ENCODE measurements around the gene RPL35. TPM values are rescaled to one million over a fixed set of nuclear protein-coding genes. Genes with fewer than 3 reads are reported as not detected.

RPL35 gene
- 1,878 and 1,905 TPM in 2 replicates for total RNA-seq

- peaks cover 52% of the 10 kb centered on the region for H3K36me3 Mint-ChIP-seq (ENCODE audit: low read depth)
- no peaks in the 10 kb centered on the region for H3K27me3 Mint-ChIP-seq
- intact Hi-C loops (cut with micrococcal nuclease), result loop anchor here (1.0 to 10.0 kb wide), 4 partner anchors 9 to 447 kb away; partner anchors contain the start of genes HSPA5, PPP6C and PSMB7
- H3K4me3 Mint-ChIP-seq, result peak within 1 kb of the TSS; percentile 98
- peaks cover 21% of the 10 kb centered on the region for H3K4me1 Mint-ChIP-seq
- peak within 1 kb of the TSS; percentile 98 for H3K27ac Mint-ChIP-seq
- H3K9me3 Mint-ChIP-seq, result no peaks in the 10 kb centered on the region
- peak; percentile 99 for DNase-seq
Observed at GRCh38 chr9:124861342-124862229, at the start of gene RPL35, which contains the start of gene ARPC5L. Gene RPL35 (minus strand): TSS chr9:124861957. CDS start chr9:124861912, 45 bp downstream. Gene ARPC5L (plus strand): TSS chr9:124862130. CDS start chr9:124869291, 7,161 bp downstream.

GRCh38 chr9:124908098-124908497 lies 46.3 kb upstream of the RPL35 start:
- DNase-seq, result no peak
- intact Hi-C loops (cut with micrococcal nuclease), result no loop called here
- no peak overlapping the region for H3K27ac Mint-ChIP-seq
- no peaks in the 10 kb centered on the region for H3K4me1 Mint-ChIP-seq
- H3K9me3 Mint-ChIP-seq, result no peaks in the 10 kb centered on the region
- H3K27me3 Mint-ChIP-seq, result no peaks in the 10 kb centered on the region
- peaks cover 37% of the 10 kb centered on the region for H3K36me3 Mint-ChIP-seq (ENCODE audit: low read depth)
- H3K4me3 Mint-ChIP-seq, result no peak overlapping the region

- H3K4me3 Mint-ChIP-seq, result no peak overlapping the region
- DNase-seq, result no peak
- intact Hi-C loops (cut with micrococcal nuclease), result no loop called here
- H3K27me3 Mint-ChIP-seq, result no peaks in the 10 kb centered on the region
- no peaks in the 10 kb centered on the region for H3K4me1 Mint-ChIP-seq
- H3K27ac Mint-ChIP-seq, result no peak overlapping the region
- H3K9me3 Mint-ChIP-seq, result no peaks in the 10 kb centered on the region
- peaks cover 36% of the 10 kb centered on the region for H3K36me3 Mint-ChIP-seq (ENCODE audit: low read depth)
Observed at GRCh38 chr9:124906966-124907365, 45.2 kb upstream of the RPL35 start.

GRCh38 chr9:124899845-124900244 lies 38.1 kb upstream of the RPL35 start:
- Mint-ChIP-seq H3K27ac (no peak overlapping the region), H3K27me3 (no peaks in the 10 kb centered on the region), H3K4me3 (no peak overlapping the region), H3K9me3 (no peaks in the 10 kb centered on the region), H3K36me3 (ENCODE audit: low read depth) (peaks cover 43% of the 10 kb centered on the region), H3K4me1 (peaks cover 5% of the 10 kb centered on the region)
- intact Hi-C loops (cut with micrococcal nuclease), result no loop called here
- no peak for DNase-seq

- intact Hi-C loops (cut with micrococcal nuclease), result no loop called here
- Mint-ChIP-seq H3K4me3 (no peak overlapping the region), H3K4me1 (peaks cover 9% of the 10 kb centered on the region), H3K36me3 (ENCODE audit: low read depth) (peaks cover 49% of the 10 kb centered on the region), H3K27ac (no peak overlapping the region), H3K27me3 (no peaks in the 10 kb centered on the region), H3K9me3 (no peaks in the 10 kb centered on the region)
- DNase-seq, result no peak
Observed at GRCh38 chr9:124897570-124898460, 36.1 kb upstream of the RPL35 start.

GRCh38 chr9:124894741-124895170 lies 33.0 kb upstream of the RPL35 start:
- Mint-ChIP-seq H3K27me3 (no peaks in the 10 kb centered on the region), H3K36me3 (ENCODE audit: low read depth) (peaks cover 53% of the 10 kb centered on the region), H3K9me3 (no peaks in the 10 kb centered on the region), H3K4me3 (no peak overlapping the region), H3K4me1 (peaks cover 9% of the 10 kb centered on the region), H3K27ac (peak overlapping the region; percentile 5)
- DNase-seq, result peak; percentile 82
- intact Hi-C loops (cut with micrococcal nuclease), result loop anchor here (1.0 to 2.0 kb wide), 3 partner anchors 24 to 120 kb away; partner anchors contain the start of gene WDR38

GRCh38 chr9:124894035-124894740 lies 32.4 kb upstream of the RPL35 start:
- Mint-ChIP-seq H3K9me3 (no peaks in the 10 kb centered on the region), H3K4me1 (peaks cover 9% of the 10 kb centered on the region), H3K4me3 (no peak overlapping the region), H3K27ac (no peak overlapping the region), H3K36me3 (ENCODE audit: low read depth) (peaks cover 53% of the 10 kb centered on the region), H3K27me3 (no peaks in the 10 kb centered on the region)
- intact Hi-C loops (cut with micrococcal nuclease), result loop anchor here (1.0 to 2.0 kb wide), 3 partner anchors 23 to 120 kb away; partner anchors contain the start of gene WDR38
- DNase-seq, result no peak

GRCh38 chr9:124890179-124890578 lies 28.4 kb upstream of the RPL35 start:
- peaks cover 6% of the 10 kb centered on the region for H3K4me1 Mint-ChIP-seq
- H3K27ac Mint-ChIP-seq, result no peak overlapping the region
- H3K36me3 Mint-ChIP-seq (ENCODE audit: low read depth), result peaks cover 52% of the 10 kb centered on the region
- no peak overlapping the region for H3K4me3 Mint-ChIP-seq
- no peak for DNase-seq
- no peaks in the 10 kb centered on the region for H3K27me3 Mint-ChIP-seq
- no peaks in the 10 kb centered on the region for H3K9me3 Mint-ChIP-seq
- intact Hi-C loops (cut with micrococcal nuclease), result no loop called here

- intact Hi-C loops (cut with micrococcal nuclease), result no loop called here
- DNase-seq, result no peak
- H3K9me3 Mint-ChIP-seq, result no peaks in the 10 kb centered on the region
- no peak overlapping the region for H3K27ac Mint-ChIP-seq
- H3K4me1 Mint-ChIP-seq, result no peaks in the 10 kb centered on the region
- no peaks in the 10 kb centered on the region for H3K27me3 Mint-ChIP-seq
- peaks cover 51% of the 10 kb centered on the region for H3K36me3 Mint-ChIP-seq (ENCODE audit: low read depth)
- H3K4me3 Mint-ChIP-seq, result no peak overlapping the region
Observed at GRCh38 chr9:124889006-124889405, 27.2 kb upstream of the RPL35 start.

GRCh38 chr9:124887832-124888231 lies 26.1 kb upstream of the RPL35 start:
- Mint-ChIP-seq H3K4me1 (no peaks in the 10 kb centered on the region), H3K36me3 (ENCODE audit: low read depth) (peaks cover 47% of the 10 kb centered on the region), H3K9me3 (no peaks in the 10 kb centered on the region), H3K27ac (no peak overlapping the region), H3K4me3 (no peak overlapping the region), H3K27me3 (no peaks in the 10 kb centered on the region)
- DNase-seq, result no peak
- intact Hi-C loops (cut with micrococcal nuclease), result no loop called here

- no peaks in the 10 kb centered on the region for H3K27me3 Mint-ChIP-seq
- H3K36me3 Mint-ChIP-seq (ENCODE audit: low read depth), result peaks cover 49% of the 10 kb centered on the region
- no peak overlapping the region for H3K4me3 Mint-ChIP-seq
- H3K4me1 Mint-ChIP-seq, result no peaks in the 10 kb centered on the region
- H3K27ac Mint-ChIP-seq, result no peak overlapping the region
- DNase-seq, result no peak
- no peaks in the 10 kb centered on the region for H3K9me3 Mint-ChIP-seq
- intact Hi-C loops (cut with micrococcal nuclease), result no loop called here
Observed at GRCh38 chr9:124886866-124887492, 25.2 kb upstream of the RPL35 start.

GRCh38 chr9:124886461-124886860 lies 24.7 kb upstream of the RPL35 start:
- peaks cover 53% of the 10 kb centered on the region for H3K36me3 Mint-ChIP-seq (ENCODE audit: low read depth)
- intact Hi-C loops (cut with micrococcal nuclease), result no loop called here

GRCh38 chr9:124885551-124885950 lies 23.8 kb upstream of the RPL35 start:
- intact Hi-C loops (cut with micrococcal nuclease), result no loop called here
- no peaks in the 10 kb centered on the region for H3K9me3 Mint-ChIP-seq
- no peak overlapping the region for H3K4me3 Mint-ChIP-seq
- H3K27me3 Mint-ChIP-seq, result no peaks in the 10 kb centered on the region
- no peak for DNase-seq
- H3K4me1 Mint-ChIP-seq, result no peaks in the 10 kb centered on the region
- H3K36me3 Mint-ChIP-seq (ENCODE audit: low read depth), result peaks cover 48% of the 10 kb centered on the region
- no peak overlapping the region for H3K27ac Mint-ChIP-seq

More at GRCh38 chr9:124886461-124886860, 24.7 kb upstream of the RPL35 start:
- no peak for DNase-seq
- H3K4me1 Mint-ChIP-seq, result no peaks in the 10 kb centered on the region
- no peaks in the 10 kb centered on the region for H3K9me3 Mint-ChIP-seq
- H3K27me3 Mint-ChIP-seq, result no peaks in the 10 kb centered on the region
- H3K27ac Mint-ChIP-seq, result no peak overlapping the region
- no peak overlapping the region for H3K4me3 Mint-ChIP-seq
